Transverse colon (tissue), 4 donors: Measurements from ENCODE around the gene MPPED1. TPM values are rescaled to one million over a fixed set of nuclear protein-coding genes. Genes with fewer than 3 reads are reported as not detected.

Experiments
- DNase-seq: peaks from one replicate; pipeline ENCODE4 v3.0.0-alpha.2; 2019
- H3K27ac ChIP-seq, 4 donors: fragments of 200-600 bp; sonication (generic); 2 replicates each; pipeline ENCODE4 v1.5.1; 2016 to 2018; ENCODE audit warnings: inconsistent platforms in 4 of 4
- H3K27me3 ChIP-seq: fragments of 200-600 bp; sonication (generic); 2 replicates; pipeline ENCODE4 v1.5.1; 2017; ENCODE audit warnings: inconsistent platforms
- H3K36me3 ChIP-seq, 4 donors: fragments of 200-600 bp; sonication (generic); 2 replicates each; pipeline ENCODE4 v1.5.1; 2017 to 2019; ENCODE audit warnings: inconsistent platforms in 4 of 4
- H3K4me1 ChIP-seq, 4 donors: fragments of 200-600 bp; sonication (generic); 2 replicates each; pipeline ENCODE4 v1.5.1; 2017 to 2020; ENCODE audit warnings: inconsistent platforms in 4 of 4
- H3K4me3 ChIP-seq, 4 donors: fragments of 200-600 bp; sonication (generic); 1 replicate in 1 of 4; 2 replicates in 3 of 4; pipeline versions ENCODE4 v1.5.1 to v1.6.1; 2017 to 2019; ENCODE audit warnings: inconsistent platforms in 4 of 4
- H3K9me3 ChIP-seq, 2 donors: fragments of 200-600 bp; sonication (generic); 2 replicates each; pipeline ENCODE4 v1.5.1; 2017 to 2019; ENCODE audit warnings: inconsistent platforms in 2 of 2
- EP300 ChIP-seq: sonication (generic); formaldehyde crosslinking; IDR thresholded peaks from one replicate; pipeline ENCODE4 v1.6.1; 2017; ENCODE audit warnings: antibody characterized with exemption, low read depth
- POLR2A ChIP-seq: fragments of 450-650 bp; IDR thresholded peaks from one replicate; pipeline ENCODE4 v1.6.1; 2016; ENCODE audit warnings: antibody characterized with exemption, mild to moderate bottlenecking, moderate library complexity
- POLR2AphosphoS5 ChIP-seq, 3 donors: sonication (generic); formaldehyde crosslinking; IDR thresholded peaks; one replicate each; pipeline ENCODE4 v1.6.1; 2016; ENCODE audit warnings: antibody characterized with exemption in 3 of 3
- WGBS, 2 donors: methylation state at CpG; one replicate each; pipeline ENCODE4 v1.1.5; 2018; ENCODE audit warnings: low coverage in 1 of 2; 5-methylcytosine and 5-hydroxymethylcytosine counted together
- in situ Hi-C, 4 donors: fragments of 200-750 bp; cut with MboI; loops; one replicate each; pipeline versions ENCODE4 v1.15.0 to v1.15.1; 2017; ENCODE audit warnings: low sequenced_read_pairs in 3 of 4, low pct_ligation_motif_present in 1 of 4, low pct_unique_long_range_greater_than_20kb in 1 of 4
- intact Hi-C: fragments of 100-400 bp; cut with DNase I; formaldehyde crosslinking; loops from one replicate; pipeline ENCODE4 v1.15.1; 2023; ENCODE audit warnings: low total_unique reads
- total RNA-seq, 4 donors: library from RNA; depleted of rRNA; stranded (reverse); fragments of >200 nt; gene quantifications; one replicate each; pipeline ENCODE4 v1.1.0, GENCODE V29; 2016
- TF ChIP-seq, protein P1 (sequence below), 5 experiments: fragments of 200-600 bp in 3 of 5; fragments of 450-650 bp in 2 of 5; sonication (generic) in 3 of 5; IDR thresholded peaks; 1 replicate in 2 of 5; 2 replicates in 3 of 5; pipeline ENCODE4 v1.5.1; 2016 to 2017; ENCODE audit warnings: antibody characterized with exemption in 5 of 5, inconsistent platforms in 3 of 5, mild to moderate bottlenecking in 2 of 5, moderate library complexity in 1 of 5

The MPPED1 gene
- total RNA-seq, 4 donors from 2014 or later, result not detected

GRCh38 chr22:43550672-43551071 is 138.9 kb downstream of the MPPED1 start:
- WGBS, 2 donors, result 77 to 89% methylated on average over 4 to 6 of the region's 6 CpGs
- intact Hi-C loops, result no loop called here

GRCh38 chr22:43553451-43554258 is 141.8 kb downstream of the MPPED1 start:
- Histone ChIP-seq H3K4me3 (no peak overlapping the region), H3K4me1 (no peaks in the 10 kb centered on the region), H3K9me3 (no peaks in the 10 kb centered on the region), H3K27me3 (no peaks in the 10 kb centered on the region), H3K27ac (no peak overlapping the region), H3K36me3 (no peaks in the 10 kb centered on the region)
- in situ Hi-C loops (no loop called here), intact Hi-C loops (no loop called here)
- TF ChIP-seq POLR2AphosphoS5 (IDR thresholded peaks at IDR 0.05) (no peak), POLR2A (no peak), EP300 (no peak)
- TF ChIP-seq, protein P1, sequence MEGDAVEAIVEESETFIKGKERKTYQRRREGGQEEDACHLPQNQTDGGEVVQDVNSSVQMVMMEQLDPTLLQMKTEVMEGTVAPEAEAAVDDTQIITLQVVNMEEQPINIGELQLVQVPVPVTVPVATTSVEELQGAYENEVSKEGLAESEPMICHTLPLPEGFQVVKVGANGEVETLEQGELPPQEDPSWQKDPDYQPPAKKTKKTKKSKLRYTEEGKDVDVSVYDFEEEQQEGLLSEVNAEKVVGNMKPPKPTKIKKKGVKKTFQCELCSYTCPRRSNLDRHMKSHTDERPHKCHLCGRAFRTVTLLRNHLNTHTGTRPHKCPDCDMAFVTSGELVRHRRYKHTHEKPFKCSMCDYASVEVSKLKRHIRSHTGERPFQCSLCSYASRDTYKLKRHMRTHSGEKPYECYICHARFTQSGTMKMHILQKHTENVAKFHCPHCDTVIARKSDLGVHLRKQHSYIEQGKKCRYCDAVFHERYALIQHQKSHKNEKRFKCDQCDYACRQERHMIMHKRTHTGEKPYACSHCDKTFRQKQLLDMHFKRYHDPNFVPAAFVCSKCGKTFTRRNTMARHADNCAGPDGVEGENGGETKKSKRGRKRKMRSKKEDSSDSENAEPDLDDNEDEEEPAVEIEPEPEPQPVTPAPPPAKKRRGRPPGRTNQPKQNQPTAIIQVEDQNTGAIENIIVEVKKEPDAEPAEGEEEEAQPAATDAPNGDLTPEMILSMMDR (IDR thresholded peaks at IDR 0.05), result no peak
- WGBS, 2 donors, result 88% methylated on average over 15 of the region's 16 CpGs; no CpG with 5 or more reads in 1 of the 2 donors
- DNase-seq, result no peak

More at GRCh38 chr22:43550672-43551071, 138.9 kb downstream of the MPPED1 start:
- Histone ChIP-seq H3K27me3 (no peaks in the 10 kb centered on the region), H3K36me3 (no peaks in the 10 kb centered on the region), H3K4me1 (no peaks in the 10 kb centered on the region), H3K4me3 (no peak overlapping the region), H3K27ac (no peak overlapping the region), H3K9me3 (no peaks in the 10 kb centered on the region)
- DNase-seq, result no peak
- in situ Hi-C loops, result no loop called here
- TF ChIP-seq POLR2A (no peak), POLR2AphosphoS5 (IDR thresholded peaks at IDR 0.05) (no peak), EP300 (no peak)
- TF ChIP-seq, protein P1 (IDR thresholded peaks at IDR 0.05), result no peak

GRCh38 chr22:43554259-43554636 is 142.4 kb downstream of the MPPED1 start:
- intact Hi-C loops, result no loop called here
- H3K4me1 ChIP-seq, result no peaks in the 10 kb centered on the region
- TF ChIP-seq POLR2AphosphoS5 (IDR thresholded peaks at IDR 0.05), result no peak
- no peak for TF ChIP-seq POLR2A
- TF ChIP-seq EP300, result no peak
- TF ChIP-seq, protein P1 (IDR thresholded peaks at IDR 0.05), result no peak
- in situ Hi-C loops, result no loop called here
- no peak overlapping the region for H3K4me3 ChIP-seq
- WGBS, 2 donors, result 74 to 95% methylated on average over 2 to 6 of the region's 6 CpGs
- no peaks in the 10 kb centered on the region for H3K27me3 ChIP-seq
- no peak for DNase-seq
- H3K9me3 ChIP-seq, result no peaks in the 10 kb centered on the region
- no peak overlapping the region for H3K27ac ChIP-seq
- H3K36me3 ChIP-seq, result no peaks in the 10 kb centered on the region

GRCh38 chr22:43554694-43555365 is 143.0 kb downstream of the MPPED1 start:
- no peak overlapping the region for H3K4me3 ChIP-seq
- H3K9me3 ChIP-seq, result no peaks in the 10 kb centered on the region
- H3K36me3 ChIP-seq, result no peaks in the 10 kb centered on the region
- no peak for DNase-seq
- TF ChIP-seq, protein P1 (IDR thresholded peaks at IDR 0.05), result no peak
- TF ChIP-seq EP300, result no peak
- no peak for TF ChIP-seq POLR2AphosphoS5 (IDR thresholded peaks at IDR 0.05)
- no peak for TF ChIP-seq POLR2A
- H3K27me3 ChIP-seq, result no peaks in the 10 kb centered on the region
- intact Hi-C loops, result no loop called here
- 77 to 91% methylated on average over 10 to 17 of the region's 17 CpGs for WGBS, 2 donors
- in situ Hi-C loops, result no loop called here
- no peaks in the 10 kb centered on the region for H3K4me1 ChIP-seq
- no peak overlapping the region for H3K27ac ChIP-seq
